HG03039 (cell line): ENCODE results near the gene THOC3.
"Not testable (repeated sequence)": the region's sequence is repeated elsewhere in the genome, so short reads cannot be mapped to it uniquely, and the experiment has no call there.

Source experiments
- ATAC-seq: cut with Tn5 transposase; IDR thresholded peaks from one replicate; pipeline ENCODE4 v1.9.1; 2021; ENCODE audit warnings: mild to moderate bottlenecking, moderate library complexity; ENCODE audit not compliant: unreplicated experiment

Gene THOC3

GRCh38 chr5:175943253-175943652 is 24.9 kb downstream of the THOC3 start:
- ATAC-seq = not testable (repeated sequence)

GRCh38 chr5:175940632-175941031 is 27.5 kb downstream of the THOC3 start:
- not testable (repeated sequence) for ATAC-seq

GRCh38 chr5:175938489-175938888 is 29.6 kb downstream of the THOC3 start:
- ATAC-seq = not testable (repeated sequence)

GRCh38 chr5:175928752-175929151 is 39.4 kb downstream of the THOC3 start:
- not testable (repeated sequence) for ATAC-seq

GRCh38 chr5:175925106-175925505 is 43.0 kb downstream of the THOC3 start:
- not testable (repeated sequence) for ATAC-seq

GRCh38 chr5:175922192-175922885 is 45.8 kb downstream of the THOC3 start:
- no peak for ATAC-seq

- ATAC-seq = no peak
These were observed 46.9 kb downstream of the THOC3 start for GRCh38 chr5:175921061-175921730.

- ATAC-seq = no peak
These were observed 47.8 kb downstream of the THOC3 start for GRCh38 chr5:175920231-175920811.

GRCh38 chr5:175915066-175916037 is 52.8 kb downstream of the THOC3 start:
- not testable (repeated sequence) for ATAC-seq

GRCh38 chr5:175913835-175914672 is 54.1 kb downstream of the THOC3 start:
- ATAC-seq = not testable (repeated sequence)

GRCh38 chr5:175910072-175910471 is 58.0 kb downstream of the THOC3 start:
- not testable (repeated sequence) for ATAC-seq
